ENCODE data around the gene BAHCC1. TPM values are rescaled to one million over a fixed set of nuclear protein-coding genes. Genes with fewer than 3 reads are reported as not detected.

The BAHCC1 gene
- total RNA-seq, 2 experiments from 2014 or later, result 0.20 to 0.41 TPM

GRCh38 chr17:81396722-81397313 is 1.6 kb downstream of the BAHCC1 start:
- peaks cover 0 to 55% of the 10 kb centered on the region in 2 experiments for H3K9me3 ChIP-seq (ENCODE audit: control insufficient read depth in 1 of 2, insufficient read depth in 1 of 2, low read length in 2 of 2)
- peak in 7 of 14 experiments; percentile 26 to 70 (median 41) for DNase-seq
- no peak overlapping the region for H3K27ac ChIP-seq (ENCODE audit: low read depth in 1 of 2, low read length in 2 of 2)
- Mint-ChIP-seq H3K4me1 (ENCODE audit: low read depth) (peaks cover 35% of the 10 kb centered on the region), H3K27me3 (peaks cover 60% of the 10 kb centered on the region), H3K9me3 (no peaks in the 10 kb centered on the region), H3K27ac (no peak overlapping the region), H3K36me3 (ENCODE audit: low read depth) (peaks cover 4% of the 10 kb centered on the region), H3K4me3 (peak overlapping the region; percentile 66)
- no peaks in the 10 kb centered on the region for H3K36me3 ChIP-seq (ENCODE audit: insufficient read depth, low read length)
- ATAC-seq (ENCODE audit: poor library complexity), result peak; percentile 35
- peaks cover 72% of the 10 kb centered on the region for H3K4me1 ChIP-seq (ENCODE audit: insufficient read depth, low read length)
- intact Hi-C loops (cut with DNase I, micrococcal nuclease), result loop anchor here (5.0 kb wide), 2 partner anchors 110 to 1600 kb away; partner anchors contain the start of gene CBX8 (in 1 of the 2)
- H3K4me3 ChIP-seq (ENCODE audit: low read length), result peak overlapping the region; percentile 24
- TF ChIP-seq CTCF (IDR thresholded peaks at IDR 0.05), result no peak
- ChIA-PET POLR2A (interaction anchor here (1.1 to 4.0 kb wide), 4 partner anchors 16 to 116 kb away, joined by 3 to 15 read pairs (median 7); partner anchors contain the start of gene ACTG1), CTCF (no interaction called here)
- H3K27me3 ChIP-seq (ENCODE audit: control insufficient read depth in 1 of 2, insufficient read depth in 2 of 2, low read length in 2 of 2), result peaks cover 74 to 90% of the 10 kb centered on the region in 2 experiments

- Histone ChIP-seq H3K36me3 (ENCODE audit: insufficient read depth, low read length) (no peaks in the 10 kb centered on the region), H3K27me3 (ENCODE audit: control insufficient read depth in 1 of 2, insufficient read depth in 2 of 2, low read length in 2 of 2) (peaks cover 72 to 85% of the 10 kb centered on the region in 2 experiments), H3K4me3 (ENCODE audit: low read length) (peak overlapping the region; percentile 24), H3K9me3 (ENCODE audit: control insufficient read depth in 1 of 2, insufficient read depth in 1 of 2, low read length in 2 of 2) (peaks cover 0 to 51% of the 10 kb centered on the region in 2 experiments), H3K27ac (ENCODE audit: low read depth in 1 of 2, low read length in 2 of 2) (no peak overlapping the region), H3K4me1 (ENCODE audit: insufficient read depth, low read length) (peaks cover 68% of the 10 kb centered on the region)
- no peak for TF ChIP-seq CTCF (IDR thresholded peaks at IDR 0.05)
- H3K27me3 Mint-ChIP-seq, result peaks cover 60% of the 10 kb centered on the region
- H3K4me1 Mint-ChIP-seq (ENCODE audit: low read depth), result peaks cover 35% of the 10 kb centered on the region
- H3K36me3 Mint-ChIP-seq (ENCODE audit: low read depth), result peaks cover 4% of the 10 kb centered on the region
- DNase-seq, result peak in 1 of 14 experiments; percentile 46
- ChIA-PET POLR2A (interaction anchor here (1.1 to 4.0 kb wide), 4 partner anchors 15 to 115 kb away, joined by 3 to 15 read pairs (median 7); partner anchors contain the start of gene ACTG1), CTCF (no interaction called here)
- peak overlapping the region; percentile 67 for H3K4me3 Mint-ChIP-seq
- no peaks in the 10 kb centered on the region for H3K9me3 Mint-ChIP-seq
- intact Hi-C loops (cut with DNase I, micrococcal nuclease), result loop anchor here (5.0 kb wide), 2 partner anchors 110 to 1600 kb away; partner anchors contain the start of gene CBX8 (in 1 of the 2)
- no peak overlapping the region for H3K27ac Mint-ChIP-seq
- no peak for ATAC-seq (ENCODE audit: poor library complexity)
These were observed 2.3 kb downstream of the BAHCC1 start for GRCh38 chr17:81397314-81398175.

GRCh38 chr17:81398176-81398831 is 3.0 kb downstream of the BAHCC1 start:
- peak overlapping the region; percentile 43 for H3K27ac Mint-ChIP-seq
- DNase-seq, result no peak
- Histone ChIP-seq H3K27ac (ENCODE audit: low read depth in 1 of 2, low read length in 2 of 2) (no peak overlapping the region), H3K4me1 (ENCODE audit: insufficient read depth, low read length) (peaks cover 60% of the 10 kb centered on the region), H3K4me3 (ENCODE audit: low read length) (no peak overlapping the region), H3K36me3 (ENCODE audit: insufficient read depth, low read length) (no peaks in the 10 kb centered on the region), H3K27me3 (ENCODE audit: control insufficient read depth in 1 of 2, insufficient read depth in 2 of 2, low read length in 2 of 2) (peaks cover 75 to 81% of the 10 kb centered on the region in 2 experiments), H3K9me3 (ENCODE audit: control insufficient read depth in 1 of 2, insufficient read depth in 1 of 2, low read length in 2 of 2) (peaks cover 0 to 45% of the 10 kb centered on the region in 2 experiments)
- peaks cover 64% of the 10 kb centered on the region for H3K27me3 Mint-ChIP-seq
- peaks cover 35% of the 10 kb centered on the region for H3K4me1 Mint-ChIP-seq (ENCODE audit: low read depth)
- no peak for TF ChIP-seq CTCF (IDR thresholded peaks at IDR 0.05)
- H3K36me3 Mint-ChIP-seq (ENCODE audit: low read depth), result peaks cover 4% of the 10 kb centered on the region
- CTCF ChIA-PET, result interaction anchor here (0.7 kb wide), 1 partner anchor 106 kb away, joined by 3 read pairs; no protein-coding TSS in a partner anchor
- no peaks in the 10 kb centered on the region for H3K9me3 Mint-ChIP-seq
- H3K4me3 Mint-ChIP-seq, result peak overlapping the region; percentile 94
- intact Hi-C loops (cut with DNase I, micrococcal nuclease), result loop anchor here (5.0 kb wide), 2 partner anchors 109 to 1601 kb away; partner anchors contain the start of gene CBX8 (in 1 of the 2)
- POLR2A ChIA-PET, result interaction anchor here (1.1 to 4.0 kb wide), 4 partner anchors 14 to 115 kb away, joined by 3 to 15 read pairs (median 7); partner anchors contain the start of gene ACTG1
- no peak for ATAC-seq (ENCODE audit: poor library complexity)

Data from CD4-positive, alpha-beta T cell (primary cell).